Chondrocyte (in vitro differentiated cells): ENCODE measurements around the gene LTA. TPM values are rescaled to one million over a fixed set of nuclear protein-coding genes. Genes with fewer than 3 reads are reported as not detected.
"Not testable (repeated sequence)": the region's sequence is repeated elsewhere in the genome, so short reads cannot be mapped to it uniquely, and the experiment has no call there.

Source experiments
- DNase-seq: peaks from one replicate; pipeline ENCODE4 v3.0.0; 2021; ENCODE audit warnings: mixed read lengths, low spot score
- H3K27ac Mint-ChIP-seq: one replicate; pipeline ENCODE4 v1.8.0; 2021; ENCODE audit warnings: mild to moderate bottlenecking, moderate library complexity, mixed read lengths; ENCODE audit not compliant: unreplicated experiment
- H3K27me3 Mint-ChIP-seq: 2 replicates; pipeline ENCODE4 v1.8.0; 2021; ENCODE audit warnings: low read depth, mixed read lengths
- H3K36me3 Mint-ChIP-seq: 2 replicates; pipeline ENCODE4 v1.8.0; 2021; ENCODE audit warnings: low read depth, mixed read lengths
- H3K4me1 Mint-ChIP-seq: 2 replicates; pipeline ENCODE4 v1.8.0; 2021; ENCODE audit warnings: low read depth, mild to moderate bottlenecking, mixed read lengths
- H3K4me3 Mint-ChIP-seq: one replicate; pipeline ENCODE4 v1.8.0; 2021; ENCODE audit warnings: mild to moderate bottlenecking, moderate library complexity, mixed read lengths; ENCODE audit not compliant: unreplicated experiment
- H3K9me3 Mint-ChIP-seq: 2 replicates; pipeline ENCODE4 v1.8.0; 2021; ENCODE audit warnings: low read depth, mixed read lengths
- CTCF ChIP-seq: fragments of 200-600 bp; sonication (generic); IDR thresholded peaks from 2 replicates; pipeline ENCODE4 v1.5.0; 2021; ENCODE audit warnings: antibody characterized with exemption, mild to moderate bottlenecking, moderate library complexity
- total RNA-seq: library from RNA; stranded (reverse); gene quantifications from 3 replicates; pipeline ENCODE4 v1.2.1, GENCODE V29; 2021

The LTA gene
- total RNA-seq, 1 donor from 2014 or later = not detected

- peaks cover 12% of the 10 kb centered on the region for H3K4me1 Mint-ChIP-seq
These were observed 13.4 kb downstream of the LTA start for GRCh38 chr6:31585491-31585890.

GRCh38 chr6:31586008-31586407, 13.9 kb downstream of the LTA start, which contains the start of gene LST1:
Gene LST1 (plus strand): TSS chr6:31586277. CDS start chr6:31587300, 1,023 bp downstream.
- Mint-ChIP-seq H3K9me3 (no peaks in the 10 kb centered on the region), H3K27ac (no peak within 1 kb of the TSS), H3K4me3 (no peak within 1 kb of the TSS), H3K27me3 (no peaks in the 10 kb centered on the region), H3K36me3 (no peaks in the 10 kb centered on the region), H3K4me1 (peaks cover 10% of the 10 kb centered on the region)
- DNase-seq = no peak
- no peak for TF ChIP-seq CTCF

More at GRCh38 chr6:31585491-31585890, 13.4 kb downstream of the LTA start:
- Mint-ChIP-seq H3K36me3 (no peaks in the 10 kb centered on the region), H3K27me3 (no peaks in the 10 kb centered on the region), H3K27ac (no peak overlapping the region), H3K4me3 (no peak overlapping the region), H3K9me3 (no peaks in the 10 kb centered on the region)
- TF ChIP-seq CTCF = peak; percentile 58
- no peak for DNase-seq

- no peaks in the 10 kb centered on the region for H3K27me3 Mint-ChIP-seq
- H3K36me3 Mint-ChIP-seq = no peaks in the 10 kb centered on the region
- no peak overlapping the region for H3K4me3 Mint-ChIP-seq
- H3K9me3 Mint-ChIP-seq = no peaks in the 10 kb centered on the region
- peaks cover 2% of the 10 kb centered on the region for H3K4me1 Mint-ChIP-seq
- DNase-seq = no peak
- H3K27ac Mint-ChIP-seq = no peak overlapping the region
- no peak for TF ChIP-seq CTCF
These were observed 14.7 kb downstream of the LTA start for GRCh38 chr6:31586599-31587281.

- H3K4me3 Mint-ChIP-seq = no peak overlapping the region
- H3K36me3 Mint-ChIP-seq = no peaks in the 10 kb centered on the region
- H3K4me1 Mint-ChIP-seq = no peaks in the 10 kb centered on the region
- no peaks in the 10 kb centered on the region for H3K27me3 Mint-ChIP-seq
- no peaks in the 10 kb centered on the region for H3K9me3 Mint-ChIP-seq
- DNase-seq = no peak
- no peak for TF ChIP-seq CTCF
- H3K27ac Mint-ChIP-seq = no peak overlapping the region
These were observed 16.0 kb downstream of the LTA start for GRCh38 chr6:31587791-31588777.

- H3K9me3 Mint-ChIP-seq = no peaks in the 10 kb centered on the region
- no peak overlapping the region for H3K27ac Mint-ChIP-seq
- no peak for DNase-seq
- H3K27me3 Mint-ChIP-seq = no peaks in the 10 kb centered on the region
- H3K36me3 Mint-ChIP-seq = no peaks in the 10 kb centered on the region
- no peak for TF ChIP-seq CTCF
- no peak overlapping the region for H3K4me3 Mint-ChIP-seq
- H3K4me1 Mint-ChIP-seq = no peaks in the 10 kb centered on the region
These were observed 17.0 kb downstream of the LTA start for GRCh38 chr6:31588871-31589650.

- H3K36me3 Mint-ChIP-seq, H3K27ac Mint-ChIP-seq, H3K9me3 Mint-ChIP-seq, DNase-seq, H3K4me1 Mint-ChIP-seq, H3K27me3 Mint-ChIP-seq, H3K4me3 Mint-ChIP-seq: not testable (repeated sequence)
These were observed 18.6 kb downstream of the LTA start for GRCh38 chr6:31590691-31591090.
